Liver (tissue), 9 donors: ENCODE data around the gene MARK3. TPM values are rescaled to one million over a fixed set of nuclear protein-coding genes. Genes with fewer than 3 reads are reported as not detected.

Experiments used
- DNase-seq: peaks from one replicate; pipeline ENCODE4 v3.0.0-alpha.2; 2017; ENCODE audit warnings: low spot score
- H3K27ac ChIP-seq, 2 donors: one replicate each; pipeline ENCODE4 v1.7.0; 2013; ENCODE audit warnings: inconsistent platforms in 2 of 2, low read length in 2 of 2, control low read depth in 1 of 2, low read depth in 1 of 2, mild to moderate bottlenecking in 1 of 2
- H3K27me3 ChIP-seq, 4 donors: one replicate each; pipeline versions ENCODE4 v1.6.1 to v1.7.0; 2013; ENCODE audit warnings: low read length in 3 of 4, inconsistent platforms in 1 of 4, mild to moderate bottlenecking in 1 of 4, moderate library complexity in 1 of 4; ENCODE audit not compliant: control insufficient read depth in 4 of 4, insufficient read depth in 4 of 4
- H3K36me3 ChIP-seq, 4 donors: one replicate each; pipeline versions ENCODE4 v1.6.1 to v1.7.0; 2013; ENCODE audit warnings: low read length in 3 of 4, mild to moderate bottlenecking in 3 of 4, low read depth in 1 of 4, moderate library complexity in 1 of 4; ENCODE audit not compliant: control insufficient read depth in 4 of 4, insufficient read depth in 3 of 4
- H3K4me1 ChIP-seq, 4 donors: one replicate each; pipeline versions ENCODE4 v1.6.1 to v1.7.0; 2013; ENCODE audit warnings: low read length in 3 of 4, mild to moderate bottlenecking in 3 of 4, moderate library complexity in 1 of 4; ENCODE audit not compliant: control insufficient read depth in 4 of 4, insufficient read depth in 4 of 4
- H3K4me3 ChIP-seq, 3 donors: one replicate each; pipeline versions ENCODE4 v1.6.1 to v1.7.0; 2013; ENCODE audit warnings: low read length in 3 of 3, control low read depth in 1 of 3, low read depth in 1 of 3, mild to moderate bottlenecking in 1 of 3
- H3K9ac ChIP-seq, 2 donors: one replicate each; pipeline ENCODE4 v1.7.0; 2013; ENCODE audit warnings: low read length in 2 of 2, mild to moderate bottlenecking in 2 of 2, moderate library complexity in 2 of 2, control low read depth in 1 of 2, low read depth in 1 of 2
- H3K9me3 ChIP-seq, 4 donors: one replicate each; pipeline versions ENCODE4 v1.6.1 to v1.7.0; 2013; ENCODE audit warnings: low read length in 3 of 4; ENCODE audit not compliant: control insufficient read depth in 4 of 4
- ATF3 ChIP-seq: IDR thresholded peaks from 2 replicates; pipeline ENCODE4 v1.6.1; 2016; ENCODE audit warnings: antibody characterized with exemption
- CTCF ChIP-seq: fragments of 150-350 bp; IDR thresholded peaks from 2 replicates; pipeline ENCODE4 v1.5.1; 2017; ENCODE audit warnings: improper control_type of control experiment, low read depth, low read length; ENCODE audit not compliant: missing input control
- EGR1 ChIP-seq, 2 donors: IDR thresholded peaks; 2 replicates each; pipeline ENCODE4 v1.6.1; 2016 to 2018; ENCODE audit warnings: antibody characterized with exemption in 2 of 2, low read depth in 2 of 2
- FOXA1 ChIP-seq: IDR thresholded peaks from 2 replicates; pipeline ENCODE4 v1.6.1; 2016; ENCODE audit warnings: antibody characterized with exemption
- FOXA2 ChIP-seq: IDR thresholded peaks from 2 replicates; pipeline ENCODE4 v1.6.1; 2016; ENCODE audit warnings: antibody characterized with exemption
- GABPA ChIP-seq, 2 donors: IDR thresholded peaks in 1 of 2; conservative IDR thresholded peaks in 1 of 2; 2 replicates each; pipeline ENCODE4 v1.6.1; 2016; ENCODE audit warnings: antibody characterized with exemption in 2 of 2, mild to moderate bottlenecking in 1 of 2, moderate library complexity in 1 of 2
- HNF4A ChIP-seq, 2 donors: conservative IDR thresholded peaks; 2 replicates each; pipeline ENCODE4 v1.6.1; 2016; ENCODE audit warnings: antibody characterized with exemption in 2 of 2, mild to moderate bottlenecking in 2 of 2
- HNF4G ChIP-seq: IDR thresholded peaks from 2 replicates; pipeline ENCODE4 v1.6.1; 2016; ENCODE audit warnings: antibody characterized with exemption
- JUND ChIP-seq, 2 donors: IDR thresholded peaks; 2 replicates each; pipeline ENCODE4 v1.6.1; 2016; ENCODE audit warnings: antibody characterized with exemption in 2 of 2
- NR2F2 ChIP-seq: IDR thresholded peaks from 2 replicates; pipeline ENCODE4 v1.6.1; 2016; ENCODE audit warnings: antibody characterized with exemption
- RAD21 ChIP-seq, 2 donors: IDR thresholded peaks; 2 replicates each; pipeline ENCODE4 v1.6.1; 2016; ENCODE audit warnings: antibody characterized with exemption in 2 of 2, mild to moderate bottlenecking in 2 of 2
- RXRA ChIP-seq, 2 donors: IDR thresholded peaks; 2 replicates each; pipeline ENCODE4 v1.6.1; 2017 to 2018; ENCODE audit warnings: antibody characterized with exemption in 2 of 2, mild to moderate bottlenecking in 1 of 2
- TAF1 ChIP-seq: conservative IDR thresholded peaks from 2 replicates; pipeline ENCODE4 v1.6.1; 2016; ENCODE audit warnings: antibody characterized with exemption, mild to moderate bottlenecking
- YY1 ChIP-seq: IDR thresholded peaks from 2 replicates; pipeline ENCODE4 v1.6.1; 2016; ENCODE audit warnings: antibody characterized with exemption, mild to moderate bottlenecking
- ZBTB33 ChIP-seq: IDR thresholded peaks from 2 replicates; pipeline ENCODE4 v1.6.1; 2016; ENCODE audit warnings: antibody characterized with exemption
- WGBS: extraction: QIAGEN DNeasy Blood & Tissue Kit; methylation state at CpG from one replicate; pipeline ENCODE4 v1.1.7; 2013; 5-methylcytosine and 5-hydroxymethylcytosine counted together
- polyA plus RNA-seq, 2 donors: library from polyadenylated mRNA; stranded (reverse) in 1 of 2; unstranded in 1 of 2; fragments of 200-250 nt in 1 of 2; fragments of >200 nt in 1 of 2; fragmentation: Nextera tagmentation in 1 of 2; extraction: Ambion mirVana in 1 of 2; gene quantifications; one replicate each; pipeline versions ENCODE4 v1.2.1 to v1.2.3, GENCODE V29; 2013 to 2015
- total RNA-seq, 2 donors: library from RNA; depleted of rRNA; stranded (reverse); fragments of >200 nt; gene quantifications; one replicate each; pipeline ENCODE4 v1.2.3, GENCODE V29; 2014
- TF ChIP-seq, protein P1 (sequence below): IDR thresholded peaks from 2 replicates; pipeline ENCODE4 v1.6.1; 2016; ENCODE audit warnings: antibody characterized with exemption, mild to moderate bottlenecking
- TF ChIP-seq, protein P2 (sequence below): IDR thresholded peaks from 2 replicates; pipeline ENCODE4 v1.6.1; 2016; ENCODE audit warnings: antibody characterized with exemption
- donor health status: healthy.
- donor health status: healthy.
- donor health status: healthy.
- donor health status: healthy.
- donor health status: healthy.

The MARK3 gene
- total and polyA plus RNA-seq, 4 donors, result 14.1 to 86.0 (median 33.0) TPM

DNA sequence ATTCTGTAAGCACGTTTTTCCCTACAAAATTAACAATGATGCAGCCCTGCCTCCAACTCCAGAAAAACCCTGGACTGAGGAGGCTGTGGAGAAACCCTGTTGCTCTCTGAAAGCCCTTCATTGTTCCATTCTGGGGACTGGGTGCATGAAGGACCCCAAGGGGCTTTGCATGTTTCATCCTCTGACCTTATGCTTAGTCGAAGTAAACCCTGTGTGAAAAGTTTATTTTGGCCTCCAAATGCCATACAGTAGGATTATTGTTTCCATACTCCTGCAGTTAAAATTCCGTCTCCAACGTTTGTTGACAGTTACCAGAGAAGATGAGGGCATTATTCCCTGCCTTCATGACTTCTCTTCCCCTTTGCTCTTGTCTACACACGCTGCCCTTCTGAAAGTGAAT, 91.4 kb downstream of the MARK3 start:
- no peak for TF ChIP-seq GABPA (IDR thresholded peaks at IDR 0.05 in 1 of 2, conservative IDR thresholded peaks at IDR 0.05 in 1 of 2)
- no peak for TF ChIP-seq NR2F2
- TF ChIP-seq RXRA (IDR thresholded peaks at IDR 0.05), result no peak
- no peak for TF ChIP-seq HNF4G
- no peak for TF ChIP-seq ATF3
- TF ChIP-seq HNF4A (conservative IDR thresholded peaks at IDR 0.05), result no peak
- TF ChIP-seq CTCF, result no peak
- TF ChIP-seq RAD21 (IDR thresholded peaks at IDR 0.05), result no peak
- no peak for TF ChIP-seq FOXA1
- TF ChIP-seq EGR1 (IDR thresholded peaks at IDR 0.05; ENCODE audit: low read depth in 2 of 2), result no peak
- TF ChIP-seq, protein P1, sequence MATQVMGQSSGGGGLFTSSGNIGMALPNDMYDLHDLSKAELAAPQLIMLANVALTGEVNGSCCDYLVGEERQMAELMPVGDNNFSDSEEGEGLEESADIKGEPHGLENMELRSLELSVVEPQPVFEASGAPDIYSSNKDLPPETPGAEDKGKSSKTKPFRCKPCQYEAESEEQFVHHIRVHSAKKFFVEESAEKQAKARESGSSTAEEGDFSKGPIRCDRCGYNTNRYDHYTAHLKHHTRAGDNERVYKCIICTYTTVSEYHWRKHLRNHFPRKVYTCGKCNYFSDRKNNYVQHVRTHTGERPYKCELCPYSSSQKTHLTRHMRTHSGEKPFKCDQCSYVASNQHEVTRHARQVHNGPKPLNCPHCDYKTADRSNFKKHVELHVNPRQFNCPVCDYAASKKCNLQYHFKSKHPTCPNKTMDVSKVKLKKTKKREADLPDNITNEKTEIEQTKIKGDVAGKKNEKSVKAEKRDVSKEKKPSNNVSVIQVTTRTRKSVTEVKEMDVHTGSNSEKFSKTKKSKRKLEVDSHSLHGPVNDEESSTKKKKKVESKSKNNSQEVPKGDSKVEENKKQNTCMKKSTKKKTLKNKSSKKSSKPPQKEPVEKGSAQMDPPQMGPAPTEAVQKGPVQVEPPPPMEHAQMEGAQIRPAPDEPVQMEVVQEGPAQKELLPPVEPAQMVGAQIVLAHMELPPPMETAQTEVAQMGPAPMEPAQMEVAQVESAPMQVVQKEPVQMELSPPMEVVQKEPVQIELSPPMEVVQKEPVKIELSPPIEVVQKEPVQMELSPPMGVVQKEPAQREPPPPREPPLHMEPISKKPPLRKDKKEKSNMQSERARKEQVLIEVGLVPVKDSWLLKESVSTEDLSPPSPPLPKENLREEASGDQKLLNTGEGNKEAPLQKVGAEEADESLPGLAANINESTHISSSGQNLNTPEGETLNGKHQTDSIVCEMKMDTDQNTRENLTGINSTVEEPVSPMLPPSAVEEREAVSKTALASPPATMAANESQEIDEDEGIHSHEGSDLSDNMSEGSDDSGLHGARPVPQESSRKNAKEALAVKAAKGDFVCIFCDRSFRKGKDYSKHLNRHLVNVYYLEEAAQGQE, result no peak
- no peak overlapping the region for H3K27ac ChIP-seq
- H3K4me3 ChIP-seq, result no peak overlapping the region
- H3K4me1 ChIP-seq, result no peaks in the 10 kb centered on the region
- H3K27me3 ChIP-seq, result no peaks in the 10 kb centered on the region
- H3K36me3 ChIP-seq, result peaks cover 13 to 45% (median 39%) of the 10 kb centered on the region in 4 donors
- 92% methylated on average over 5 of the region's 5 CpGs for WGBS
- no peaks in the 10 kb centered on the region for H3K9me3 ChIP-seq
- H3K9ac ChIP-seq, result no peak overlapping the region
- no peak for DNase-seq

- TF ChIP-seq, protein P2, sequence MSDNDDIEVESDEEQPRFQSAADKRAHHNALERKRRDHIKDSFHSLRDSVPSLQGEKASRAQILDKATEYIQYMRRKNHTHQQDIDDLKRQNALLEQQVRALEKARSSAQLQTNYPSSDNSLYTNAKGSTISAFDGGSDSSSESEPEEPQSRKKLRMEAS, result no peak
- TF ChIP-seq ZBTB33 (no peak), CTCF (no peak), RAD21 (IDR thresholded peaks at IDR 0.05) (no peak), FOXA1 (no peak), TAF1 (no peak), HNF4A (conservative IDR thresholded peaks at IDR 0.05) (no peak), YY1 (no peak), FOXA2 (no peak), EGR1 (IDR thresholded peaks at IDR 0.05; ENCODE audit: low read depth in 2 of 2) (no peak), ATF3 (no peak), HNF4G (no peak), JUND (IDR thresholded peaks at IDR 0.05) (no peak), RXRA (IDR thresholded peaks at IDR 0.05) (no peak)
- TF ChIP-seq, protein P1, result no peak
- H3K36me3 ChIP-seq, result peaks cover 14 to 42% (median 35%) of the 10 kb centered on the region in 4 donors
- WGBS, result 83% methylated on average over 3 of the region's 3 CpGs
- H3K27me3 ChIP-seq, result no peaks in the 10 kb centered on the region
- H3K27ac ChIP-seq, result no peak overlapping the region
- no peaks in the 10 kb centered on the region for H3K9me3 ChIP-seq
- H3K4me1 ChIP-seq, result no peaks in the 10 kb centered on the region
- DNase-seq, result no peak
- H3K4me3 ChIP-seq, result no peak overlapping the region
- no peak overlapping the region for H3K9ac ChIP-seq
Measured at GRCh38 chr14:103480595-103480994, 95.4 kb downstream of the MARK3 start.
